ENCODE data around the gene SLC4A9. TPM values are rescaled to one million over a fixed set of nuclear protein-coding genes. Genes with fewer than 3 reads are reported as not detected.
A peak's percentile ranks its signal among the peaks of the same experiment; 100 is the strongest.

SLC4A9 gene
- polyA plus RNA-seq, 3 donors = 0.28 TPM; not detected in 2

DNA sequence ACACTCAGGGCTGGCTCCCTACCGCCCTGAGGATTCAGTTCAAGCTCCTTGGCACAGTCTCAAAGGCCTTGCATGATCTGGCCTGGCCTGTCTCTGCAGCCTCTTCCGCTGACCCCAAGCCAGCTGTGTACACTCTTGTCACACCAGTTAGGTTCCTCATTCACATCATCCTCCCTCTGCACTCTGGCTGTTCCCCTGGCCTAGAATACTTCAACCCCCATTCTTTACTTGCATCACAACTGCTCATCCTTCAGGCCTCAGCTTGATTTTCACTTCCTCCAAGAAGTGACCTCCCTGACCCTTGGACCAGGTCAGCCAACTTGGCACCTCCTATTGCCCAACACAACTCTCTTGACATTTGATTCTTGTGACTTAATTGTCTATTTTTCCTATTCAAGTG, 38.2 kb upstream of the SLC4A9 start:
- Histone ChIP-seq H3K4me2 (replicated peaks; ENCODE audit: extremely low read depth, low read length, poor library complexity, severe bottlenecking) (peak overlapping the region; percentile 39), H3K9me3 (replicated peaks in 1 of 2; ENCODE audit: control insufficient read depth in 1 of 2, insufficient read depth in 1 of 2, low read length in 2 of 2) (no peaks in the 10 kb centered on the region), H3K36me3 (replicated peaks in 1 of 2; ENCODE audit: control insufficient read depth in 1 of 2, insufficient read depth in 2 of 2, low read length in 2 of 2) (no peaks in the 10 kb centered on the region), H3K27ac (ENCODE audit: low read depth in 1 of 2, low read length in 2 of 2) (peak overlapping the region; percentile 75 to 84), H4K20me1 (ENCODE audit: insufficient read depth, low read length) (no peaks in the 10 kb centered on the region), H3K9ac (ENCODE audit: insufficient read depth, low read length, poor library complexity, severe bottlenecking) (no peak overlapping the region), H2AFZ (ENCODE audit: insufficient read depth, low read depth, low read length, poor library complexity, severe bottlenecking) (no peak overlapping the region), H3K27me3 (ENCODE audit: control insufficient read depth in 2 of 2, insufficient read depth in 2 of 2, low read length in 2 of 2) (no peaks in the 10 kb centered on the region), H3K79me2 (ENCODE audit: insufficient read depth, low read length) (no peaks in the 10 kb centered on the region), H3K4me3 (replicated peaks in 1 of 3; ENCODE audit: low read depth in 2 of 3, low read length in 3 of 3) (peak overlapping the region in 1 of 3 experiments; percentile 31), H3K4me1 (ENCODE audit: control insufficient read depth in 1 of 2, insufficient read depth in 2 of 2, low read length in 2 of 2) (peaks cover 72 to 73% of the 10 kb centered on the region in 2 donors)
- WGBS (ENCODE audit: insufficient coverage) = 13% methylated on average over 2 of the region's 2 CpGs
- Mint-ChIP-seq H3K27me3 (ENCODE audit: low read depth in 3 of 3) (peaks cover 0 to 5% (median 4%) of the 10 kb centered on the region in 3 donors), H3K27ac (peak overlapping the region; percentile 96 to 99 (median 98)), H3K36me3 (peaks cover 6 to 19% of the 10 kb centered on the region in 2 donors), H3K9me3 (peaks cover 0 to 5% (median 0%) of the 10 kb centered on the region in 7 donors), H3K4me3 (peak overlapping the region; percentile 66 to 85), H3K4me1 (peaks cover 77% of the 10 kb centered on the region)
- TF ChIP-seq, protein P1, sequence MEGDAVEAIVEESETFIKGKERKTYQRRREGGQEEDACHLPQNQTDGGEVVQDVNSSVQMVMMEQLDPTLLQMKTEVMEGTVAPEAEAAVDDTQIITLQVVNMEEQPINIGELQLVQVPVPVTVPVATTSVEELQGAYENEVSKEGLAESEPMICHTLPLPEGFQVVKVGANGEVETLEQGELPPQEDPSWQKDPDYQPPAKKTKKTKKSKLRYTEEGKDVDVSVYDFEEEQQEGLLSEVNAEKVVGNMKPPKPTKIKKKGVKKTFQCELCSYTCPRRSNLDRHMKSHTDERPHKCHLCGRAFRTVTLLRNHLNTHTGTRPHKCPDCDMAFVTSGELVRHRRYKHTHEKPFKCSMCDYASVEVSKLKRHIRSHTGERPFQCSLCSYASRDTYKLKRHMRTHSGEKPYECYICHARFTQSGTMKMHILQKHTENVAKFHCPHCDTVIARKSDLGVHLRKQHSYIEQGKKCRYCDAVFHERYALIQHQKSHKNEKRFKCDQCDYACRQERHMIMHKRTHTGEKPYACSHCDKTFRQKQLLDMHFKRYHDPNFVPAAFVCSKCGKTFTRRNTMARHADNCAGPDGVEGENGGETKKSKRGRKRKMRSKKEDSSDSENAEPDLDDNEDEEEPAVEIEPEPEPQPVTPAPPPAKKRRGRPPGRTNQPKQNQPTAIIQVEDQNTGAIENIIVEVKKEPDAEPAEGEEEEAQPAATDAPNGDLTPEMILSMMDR (IDR thresholded peaks at IDR 0.05) = no peak
- intact Hi-C loops (cut with micrococcal nuclease) = loop anchor here in 1 of 2 donors (5.0 kb wide), 1 partner anchor 59 kb away; no protein-coding TSS in a partner anchor
- peak; percentile 97 to 99 (median 97) for DNase-seq

DNA sequence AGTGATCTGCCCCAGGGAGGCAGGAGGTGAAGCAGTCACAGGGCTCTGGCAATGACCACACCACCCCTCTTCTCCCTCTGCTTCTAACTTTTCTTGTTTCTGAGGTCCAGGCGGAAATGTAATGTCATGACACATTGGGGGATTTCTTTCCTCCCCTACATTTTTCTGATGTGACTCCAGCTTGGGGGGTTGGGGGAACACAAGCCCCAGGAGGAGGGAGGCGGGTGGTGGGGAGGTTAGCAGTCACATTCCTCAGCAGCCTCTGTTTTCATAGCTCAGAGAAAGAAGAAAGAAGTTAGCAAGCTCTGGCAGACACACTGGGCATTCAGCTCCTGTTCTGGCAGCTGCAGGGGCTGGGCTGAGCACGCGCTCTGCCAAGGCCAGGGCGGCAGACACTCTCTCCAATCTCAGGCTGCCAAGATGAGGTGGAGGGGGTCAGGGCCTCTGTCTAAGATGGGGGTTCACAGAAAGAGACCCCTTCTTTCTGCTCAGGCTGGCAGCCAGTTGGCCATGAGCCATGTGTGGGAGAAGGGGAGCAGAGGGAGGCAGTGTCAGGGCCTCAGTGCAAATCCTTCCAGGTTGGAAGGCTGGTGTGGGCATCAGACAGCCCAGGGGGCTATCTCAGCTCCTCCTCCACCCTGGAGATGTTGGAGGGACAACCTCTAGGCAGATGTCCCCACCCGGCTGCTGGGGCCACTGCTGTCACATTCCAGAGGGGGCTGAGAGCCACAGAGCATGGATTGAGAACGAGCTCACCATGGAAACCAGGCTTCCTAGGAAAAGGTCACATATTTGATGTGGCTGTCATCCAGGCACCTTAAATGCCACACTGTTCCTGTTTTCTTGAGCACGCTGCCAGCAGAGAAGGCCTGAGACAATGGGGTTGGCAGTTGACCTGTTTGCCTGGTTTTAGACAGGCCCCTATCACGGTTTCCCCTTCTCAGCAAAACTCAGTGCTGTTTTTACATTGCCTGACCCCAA, 37.0 kb upstream of the SLC4A9 start:
- Histone ChIP-seq H4K20me1 (ENCODE audit: insufficient read depth, low read length) (no peaks in the 10 kb centered on the region), H3K79me2 (ENCODE audit: insufficient read depth, low read length) (no peaks in the 10 kb centered on the region), H3K36me3 (replicated peaks in 1 of 2; ENCODE audit: control insufficient read depth in 1 of 2, insufficient read depth in 2 of 2, low read length in 2 of 2) (no peaks in the 10 kb centered on the region), H3K27me3 (ENCODE audit: control insufficient read depth in 2 of 2, insufficient read depth in 2 of 2, low read length in 2 of 2) (no peaks in the 10 kb centered on the region), H3K4me3 (replicated peaks in 1 of 3; ENCODE audit: low read depth in 2 of 3, low read length in 3 of 3) (no peak overlapping the region), H3K4me1 (ENCODE audit: control insufficient read depth in 1 of 2, insufficient read depth in 2 of 2, low read length in 2 of 2) (peaks cover 72 to 73% of the 10 kb centered on the region in 2 donors), H3K9ac (ENCODE audit: insufficient read depth, low read length, poor library complexity, severe bottlenecking) (no peak overlapping the region), H3K4me2 (replicated peaks; ENCODE audit: extremely low read depth, low read length, poor library complexity, severe bottlenecking) (no peak overlapping the region), H3K9me3 (replicated peaks in 1 of 2; ENCODE audit: control insufficient read depth in 1 of 2, insufficient read depth in 1 of 2, low read length in 2 of 2) (no peaks in the 10 kb centered on the region), H2AFZ (ENCODE audit: insufficient read depth, low read depth, low read length, poor library complexity, severe bottlenecking) (no peak overlapping the region), H3K27ac (ENCODE audit: low read depth in 1 of 2, low read length in 2 of 2) (peak overlapping the region in 1 of 2 donors; percentile 10)
- H3K4me3 Mint-ChIP-seq = no peak overlapping the region
- peak overlapping the region; percentile 6 to 99 (median 96) for H3K27ac Mint-ChIP-seq
- peaks cover 81% of the 10 kb centered on the region for H3K4me1 Mint-ChIP-seq
- peaks cover 6 to 18% of the 10 kb centered on the region in 2 donors for H3K36me3 Mint-ChIP-seq
- peaks cover 0 to 5% (median 0%) of the 10 kb centered on the region in 7 donors for H3K9me3 Mint-ChIP-seq
- intact Hi-C loops (cut with micrococcal nuclease) = loop anchor here in 1 of 2 donors (5.0 kb wide), 1 partner anchor 61 kb away; no protein-coding TSS in a partner anchor
- WGBS (ENCODE audit: insufficient coverage) = 76% methylated on average over 7 of the region's 9 CpGs
- H3K27me3 Mint-ChIP-seq (ENCODE audit: low read depth in 3 of 3) = peaks cover 0 to 5% (median 4%) of the 10 kb centered on the region in 3 donors
- DNase-seq = peak in 2 of 3 donors; percentile 29 to 43
- TF ChIP-seq, protein P1 (IDR thresholded peaks at IDR 0.05) = no peak

Data from CD14-positive monocyte (primary cell).